Liver (tissue), 9 donors: ENCODE results near the gene MYO18A. TPM values are rescaled to one million over a fixed set of nuclear protein-coding genes. Genes with fewer than 3 reads are reported as not detected.

ENCODE experiments used
- DNase-seq: peaks from one replicate; pipeline ENCODE4 v3.0.0-alpha.2; 2017; ENCODE audit warnings: low spot score
- H3K27ac ChIP-seq, 2 donors: one replicate each; pipeline ENCODE4 v1.7.0; 2013; ENCODE audit warnings: inconsistent platforms in 2 of 2, low read length in 2 of 2, control low read depth in 1 of 2, low read depth in 1 of 2, mild to moderate bottlenecking in 1 of 2
- H3K27me3 ChIP-seq, 4 donors: one replicate each; pipeline versions ENCODE4 v1.6.1 to v1.7.0; 2013; ENCODE audit warnings: low read length in 3 of 4, inconsistent platforms in 1 of 4, mild to moderate bottlenecking in 1 of 4, moderate library complexity in 1 of 4; ENCODE audit not compliant: control insufficient read depth in 4 of 4, insufficient read depth in 4 of 4
- H3K36me3 ChIP-seq, 4 donors: one replicate each; pipeline versions ENCODE4 v1.6.1 to v1.7.0; 2013; ENCODE audit warnings: low read length in 3 of 4, mild to moderate bottlenecking in 3 of 4, low read depth in 1 of 4, moderate library complexity in 1 of 4; ENCODE audit not compliant: control insufficient read depth in 4 of 4, insufficient read depth in 3 of 4
- H3K4me1 ChIP-seq, 4 donors: one replicate each; pipeline versions ENCODE4 v1.6.1 to v1.7.0; 2013; ENCODE audit warnings: low read length in 3 of 4, mild to moderate bottlenecking in 3 of 4, moderate library complexity in 1 of 4; ENCODE audit not compliant: control insufficient read depth in 4 of 4, insufficient read depth in 4 of 4
- H3K4me3 ChIP-seq, 3 donors: one replicate each; pipeline versions ENCODE4 v1.6.1 to v1.7.0; 2013; ENCODE audit warnings: low read length in 3 of 3, control low read depth in 1 of 3, low read depth in 1 of 3, mild to moderate bottlenecking in 1 of 3
- H3K9ac ChIP-seq, 2 donors: one replicate each; pipeline ENCODE4 v1.7.0; 2013; ENCODE audit warnings: low read length in 2 of 2, mild to moderate bottlenecking in 2 of 2, moderate library complexity in 2 of 2, control low read depth in 1 of 2, low read depth in 1 of 2
- H3K9me3 ChIP-seq, 4 donors: one replicate each; pipeline versions ENCODE4 v1.6.1 to v1.7.0; 2013; ENCODE audit warnings: low read length in 3 of 4; ENCODE audit not compliant: control insufficient read depth in 4 of 4
- EGR1 ChIP-seq, 2 donors: IDR thresholded peaks; 2 replicates each; pipeline ENCODE4 v1.6.1; 2016 to 2018; ENCODE audit warnings: antibody characterized with exemption in 2 of 2, low read depth in 2 of 2
- FOXA1 ChIP-seq: IDR thresholded peaks from 2 replicates; pipeline ENCODE4 v1.6.1; 2016; ENCODE audit warnings: antibody characterized with exemption
- FOXA2 ChIP-seq: IDR thresholded peaks from 2 replicates; pipeline ENCODE4 v1.6.1; 2016; ENCODE audit warnings: antibody characterized with exemption
- GABPA ChIP-seq, 2 donors: IDR thresholded peaks in 1 of 2; conservative IDR thresholded peaks in 1 of 2; 2 replicates each; pipeline ENCODE4 v1.6.1; 2016; ENCODE audit warnings: antibody characterized with exemption in 2 of 2, mild to moderate bottlenecking in 1 of 2, moderate library complexity in 1 of 2
- HNF4A ChIP-seq, 2 donors: conservative IDR thresholded peaks; 2 replicates each; pipeline ENCODE4 v1.6.1; 2016; ENCODE audit warnings: antibody characterized with exemption in 2 of 2, mild to moderate bottlenecking in 2 of 2
- HNF4G ChIP-seq: IDR thresholded peaks from 2 replicates; pipeline ENCODE4 v1.6.1; 2016; ENCODE audit warnings: antibody characterized with exemption
- JUND ChIP-seq, 2 donors: IDR thresholded peaks; 2 replicates each; pipeline ENCODE4 v1.6.1; 2016; ENCODE audit warnings: antibody characterized with exemption in 2 of 2
- NR2F2 ChIP-seq: IDR thresholded peaks from 2 replicates; pipeline ENCODE4 v1.6.1; 2016; ENCODE audit warnings: antibody characterized with exemption
- RAD21 ChIP-seq, 2 donors: IDR thresholded peaks; 2 replicates each; pipeline ENCODE4 v1.6.1; 2016; ENCODE audit warnings: antibody characterized with exemption in 2 of 2, mild to moderate bottlenecking in 2 of 2
- RXRA ChIP-seq, 2 donors: IDR thresholded peaks; 2 replicates each; pipeline ENCODE4 v1.6.1; 2017 to 2018; ENCODE audit warnings: antibody characterized with exemption in 2 of 2, mild to moderate bottlenecking in 1 of 2
- SP1 ChIP-seq: IDR thresholded peaks from 2 replicates; pipeline ENCODE4 v1.6.1; 2018; ENCODE audit warnings: antibody characterized with exemption, mild to moderate bottlenecking
- TAF1 ChIP-seq: conservative IDR thresholded peaks from 2 replicates; pipeline ENCODE4 v1.6.1; 2016; ENCODE audit warnings: antibody characterized with exemption, mild to moderate bottlenecking
- ZBTB33 ChIP-seq: IDR thresholded peaks from 2 replicates; pipeline ENCODE4 v1.6.1; 2016; ENCODE audit warnings: antibody characterized with exemption
- WGBS: extraction: QIAGEN DNeasy Blood & Tissue Kit; methylation state at CpG from one replicate; pipeline ENCODE4 v1.1.7; 2013; 5-methylcytosine and 5-hydroxymethylcytosine counted together
- polyA plus RNA-seq, 2 donors: library from polyadenylated mRNA; stranded (reverse) in 1 of 2; unstranded in 1 of 2; fragments of 200-250 nt in 1 of 2; fragments of >200 nt in 1 of 2; fragmentation: Nextera tagmentation in 1 of 2; extraction: Ambion mirVana in 1 of 2; gene quantifications; one replicate each; pipeline versions ENCODE4 v1.2.1 to v1.2.3, GENCODE V29; 2013 to 2015
- total RNA-seq, 2 donors: library from RNA; depleted of rRNA; stranded (reverse); fragments of >200 nt; gene quantifications; one replicate each; pipeline ENCODE4 v1.2.3, GENCODE V29; 2014
- TF ChIP-seq, protein P1 (sequence below): IDR thresholded peaks from 2 replicates; pipeline ENCODE4 v1.6.1; 2016; ENCODE audit warnings: antibody characterized with exemption
- TF ChIP-seq, protein P2 (sequence below): IDR thresholded peaks from 2 replicates; pipeline ENCODE4 v1.6.1; 2016; ENCODE audit warnings: antibody characterized with exemption, mild to moderate bottlenecking
- donor health status: healthy.
- donor health status: healthy.
- donor health status: healthy.
- donor health status: healthy.
- donor health status: healthy.

MYO18A gene
- total and polyA plus RNA-seq, 4 donors: 26.3 to 81.6 (median 37.3) TPM

DNA sequence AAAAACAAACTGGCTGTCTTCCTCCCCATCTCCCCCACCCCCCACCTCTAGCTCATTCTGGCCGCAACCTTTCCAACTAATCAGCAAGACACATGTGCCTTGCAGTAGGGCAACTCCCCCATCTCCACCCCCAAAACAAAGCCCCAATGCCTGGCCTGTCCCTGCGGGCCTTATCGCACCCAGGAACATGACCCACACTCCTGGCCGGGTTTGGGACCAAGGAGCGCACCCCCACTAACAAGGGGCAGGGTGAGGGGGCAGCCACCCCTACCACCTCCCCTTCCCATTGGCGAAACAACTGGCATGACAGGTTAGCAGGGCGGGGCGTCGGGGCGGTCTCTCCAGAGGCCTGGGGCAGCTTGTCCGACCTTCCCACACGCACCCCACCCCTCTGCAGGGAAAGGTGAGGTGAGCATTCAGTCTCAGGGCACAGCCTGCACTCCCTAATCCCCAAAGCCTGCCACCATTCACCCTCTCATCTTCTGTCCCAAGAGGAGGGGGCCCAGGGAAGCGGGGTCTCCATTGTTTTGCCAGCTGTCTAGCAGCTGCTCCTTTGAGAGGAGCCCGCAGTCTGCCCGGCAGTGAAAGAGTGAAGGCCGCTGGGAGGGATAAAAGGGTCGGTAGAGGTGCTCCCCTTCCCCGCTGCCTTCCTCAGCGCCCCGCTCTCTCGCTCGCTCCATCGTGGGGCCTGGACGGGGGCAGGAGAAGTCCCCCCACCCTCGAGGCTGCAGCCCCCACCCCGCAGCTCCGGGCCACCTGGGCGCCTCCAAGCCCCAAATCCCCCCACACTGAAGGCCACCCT lies 765 bp downstream of the MYO18A start (continued):
- no peak for TF ChIP-seq RAD21 (IDR thresholded peaks at IDR 0.05)

DNA sequence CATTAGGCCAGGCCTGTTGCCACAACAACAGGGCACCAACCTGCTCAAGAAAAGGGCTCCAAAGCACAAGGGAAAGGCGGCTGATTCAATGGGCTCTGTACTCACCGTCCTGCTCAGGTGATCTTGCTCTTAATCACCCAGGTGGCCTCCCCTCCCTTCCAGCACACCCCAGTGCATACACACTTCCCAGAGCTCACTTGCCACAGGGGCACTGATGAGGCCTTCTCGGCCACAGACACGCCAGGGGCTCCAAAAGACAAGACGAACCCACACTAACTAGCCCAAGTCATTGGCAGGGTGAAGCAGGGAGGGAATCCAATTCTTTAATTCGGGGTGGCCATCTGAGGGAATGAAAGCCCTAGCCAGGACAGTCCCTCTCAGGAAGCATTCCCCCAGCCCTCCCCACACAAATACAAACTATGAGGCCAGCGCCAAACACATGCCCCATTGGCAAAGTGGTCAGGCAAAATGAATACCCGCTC lies 1.4 kb downstream of the MYO18A start:
- no peaks in the 10 kb centered on the region for H3K27me3 ChIP-seq
- TF ChIP-seq GABPA (IDR thresholded peaks at IDR 0.05 in 1 of 2, conservative IDR thresholded peaks at IDR 0.05 in 1 of 2) (peak in 1 of 2 donors; percentile 29), EGR1 (IDR thresholded peaks at IDR 0.05; ENCODE audit: low read depth in 2 of 2) (no peak)
- DNase-seq: no peak
- peak overlapping the region; percentile 3 to 87 (median 9) for H3K4me3 ChIP-seq
- H3K36me3 ChIP-seq: no peaks in the 10 kb centered on the region
- no peaks in the 10 kb centered on the region for H3K9me3 ChIP-seq
- WGBS: 23% methylated on average over 8 of the region's 8 CpGs
- H3K4me1 ChIP-seq: peaks cover 2 to 29% (median 13%) of the 10 kb centered on the region in 4 donors
- peak overlapping the region; percentile 96 to 98 for H3K27ac ChIP-seq
- H3K9ac ChIP-seq: peak overlapping the region; percentile 18 to 85

- H3K36me3 ChIP-seq: no peaks in the 10 kb centered on the region
- no peaks in the 10 kb centered on the region for H3K27me3 ChIP-seq
- peak overlapping the region; percentile 99 for H3K9ac ChIP-seq
- H3K4me3 ChIP-seq: peak overlapping the region; percentile 87 to 95 (median 90)
- no peak for TF ChIP-seq NR2F2
- TF ChIP-seq HNF4A (conservative IDR thresholded peaks at IDR 0.05): peak; percentile 69 to 81
- peak; percentile 36 for TF ChIP-seq TAF1
- TF ChIP-seq RXRA (IDR thresholded peaks at IDR 0.05): peak; percentile 88
- no peak for TF ChIP-seq ZBTB33
- TF ChIP-seq FOXA2: peak; percentile 19
- TF ChIP-seq SP1: peak; percentile 77
- peak; percentile 27 to 29 for TF ChIP-seq EGR1 (IDR thresholded peaks at IDR 0.05; ENCODE audit: low read depth in 2 of 2)
- TF ChIP-seq, protein P1, sequence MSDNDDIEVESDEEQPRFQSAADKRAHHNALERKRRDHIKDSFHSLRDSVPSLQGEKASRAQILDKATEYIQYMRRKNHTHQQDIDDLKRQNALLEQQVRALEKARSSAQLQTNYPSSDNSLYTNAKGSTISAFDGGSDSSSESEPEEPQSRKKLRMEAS: peak; percentile 61
- peak in 1 of 2 donors; percentile 3 for TF ChIP-seq RAD21 (IDR thresholded peaks at IDR 0.05)
- TF ChIP-seq HNF4G: no peak
- TF ChIP-seq, protein P2, sequence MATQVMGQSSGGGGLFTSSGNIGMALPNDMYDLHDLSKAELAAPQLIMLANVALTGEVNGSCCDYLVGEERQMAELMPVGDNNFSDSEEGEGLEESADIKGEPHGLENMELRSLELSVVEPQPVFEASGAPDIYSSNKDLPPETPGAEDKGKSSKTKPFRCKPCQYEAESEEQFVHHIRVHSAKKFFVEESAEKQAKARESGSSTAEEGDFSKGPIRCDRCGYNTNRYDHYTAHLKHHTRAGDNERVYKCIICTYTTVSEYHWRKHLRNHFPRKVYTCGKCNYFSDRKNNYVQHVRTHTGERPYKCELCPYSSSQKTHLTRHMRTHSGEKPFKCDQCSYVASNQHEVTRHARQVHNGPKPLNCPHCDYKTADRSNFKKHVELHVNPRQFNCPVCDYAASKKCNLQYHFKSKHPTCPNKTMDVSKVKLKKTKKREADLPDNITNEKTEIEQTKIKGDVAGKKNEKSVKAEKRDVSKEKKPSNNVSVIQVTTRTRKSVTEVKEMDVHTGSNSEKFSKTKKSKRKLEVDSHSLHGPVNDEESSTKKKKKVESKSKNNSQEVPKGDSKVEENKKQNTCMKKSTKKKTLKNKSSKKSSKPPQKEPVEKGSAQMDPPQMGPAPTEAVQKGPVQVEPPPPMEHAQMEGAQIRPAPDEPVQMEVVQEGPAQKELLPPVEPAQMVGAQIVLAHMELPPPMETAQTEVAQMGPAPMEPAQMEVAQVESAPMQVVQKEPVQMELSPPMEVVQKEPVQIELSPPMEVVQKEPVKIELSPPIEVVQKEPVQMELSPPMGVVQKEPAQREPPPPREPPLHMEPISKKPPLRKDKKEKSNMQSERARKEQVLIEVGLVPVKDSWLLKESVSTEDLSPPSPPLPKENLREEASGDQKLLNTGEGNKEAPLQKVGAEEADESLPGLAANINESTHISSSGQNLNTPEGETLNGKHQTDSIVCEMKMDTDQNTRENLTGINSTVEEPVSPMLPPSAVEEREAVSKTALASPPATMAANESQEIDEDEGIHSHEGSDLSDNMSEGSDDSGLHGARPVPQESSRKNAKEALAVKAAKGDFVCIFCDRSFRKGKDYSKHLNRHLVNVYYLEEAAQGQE: peak; percentile 74
- TF ChIP-seq JUND (IDR thresholded peaks at IDR 0.05): peak in 1 of 2 donors; percentile 15
- no peak for TF ChIP-seq FOXA1
- no peaks in the 10 kb centered on the region for H3K9me3 ChIP-seq
- H3K4me1 ChIP-seq: peaks cover 2 to 29% (median 13%) of the 10 kb centered on the region in 4 donors
- peak overlapping the region; percentile 96 to 98 for H3K27ac ChIP-seq
- DNase-seq: no peak
- WGBS: 14% methylated on average over 4 of the region's 4 CpGs
Measured at GRCh38 chr17:29177871-29178749, 2.1 kb downstream of the MYO18A start.
